Keratinocyte (primary cell): ENCODE measurements around the gene DPYD. TPM values are rescaled to one million over a fixed set of nuclear protein-coding genes. Genes with fewer than 3 reads are reported as not detected.
A peak's percentile ranks its signal among the peaks of the same experiment; 100 is the strongest.

Source experiments
- DNase-seq: peaks from one replicate; pipeline ENCODE4 v3.0.0-alpha.2; 2011; ENCODE audit warnings: low read depth, missing footprints, low spot score
- FAIRE-seq: peaks from 2 replicates; lab custom pipeline; 2011; peaks lifted over from hg19 to GRCh38; lab: Jason Lieb, UNC
- H2AFZ ChIP-seq: 2 replicates; pipeline ENCODE4 v1.6.0; 2012; ENCODE audit warnings: low read length, control low read depth, inconsistent platforms; ENCODE audit not compliant: control insufficient read depth
- H3K27ac ChIP-seq: 2 replicates; pipeline ENCODE4 v1.5.1; 2011; ENCODE audit warnings: low read length; ENCODE audit not compliant: control insufficient read depth, insufficient read depth
- H3K27me3 ChIP-seq: 3 replicates; pipeline ENCODE4 v1.6.0; 2011; ENCODE audit warnings: low read length; ENCODE audit not compliant: control insufficient read depth, insufficient read depth; ENCODE audit errors: extremely low read depth
- H3K36me3 ChIP-seq, 2 experiments: 2 replicates in 1 of 2; 3 replicates in 1 of 2; pipeline ENCODE4 v1.5.1; 2011; ENCODE audit warnings: low read length in 2 of 2, mild to moderate bottlenecking in 1 of 2; ENCODE audit not compliant: control insufficient read depth in 2 of 2, insufficient read depth in 2 of 2; ENCODE audit errors: extremely low read depth in 1 of 2
- H3K4me1 ChIP-seq: 3 replicates; pipeline ENCODE4 v1.5.1; 2011; ENCODE audit warnings: low read length; ENCODE audit not compliant: control insufficient read depth, insufficient read depth; ENCODE audit errors: extremely low read depth
- H3K4me2 ChIP-seq: 3 replicates; pipeline ENCODE4 v1.6.0; 2011; ENCODE audit warnings: low read depth, low read length; ENCODE audit not compliant: control insufficient read depth, insufficient read depth; ENCODE audit errors: extremely low read depth
- H3K4me3 ChIP-seq, 3 experiments: fragments of 200-600 bp in 1 of 3; sonication (generic) in 1 of 3; 2 replicates in 2 of 3; 3 replicates in 1 of 3; pipeline ENCODE4 v1.5.1; 2011 to 2016; ENCODE audit warnings: low read length in 3 of 3, mild to moderate bottlenecking in 3 of 3, control low read depth in 2 of 3, inconsistent platforms in 1 of 3, low read depth in 1 of 3, mixed read lengths in 1 of 3, mixed run types in 1 of 3, moderate library complexity in 1 of 3; ENCODE audit not compliant: control insufficient read depth in 2 of 3, insufficient read depth in 2 of 3; ENCODE audit errors: extremely low read depth in 1 of 3
- H3K79me2 ChIP-seq: 2 replicates; pipeline ENCODE4 v1.6.0; 2012; ENCODE audit warnings: low read length; ENCODE audit not compliant: control insufficient read depth, insufficient read depth
- H3K9ac ChIP-seq: 3 replicates; pipeline ENCODE4 v1.6.0; 2011; ENCODE audit warnings: low read length; ENCODE audit not compliant: control insufficient read depth, insufficient read depth; ENCODE audit errors: extremely low read depth
- H3K9me1 ChIP-seq: 3 replicates; pipeline ENCODE4 v1.6.0; 2011; ENCODE audit warnings: low read length; ENCODE audit not compliant: control insufficient read depth, insufficient read depth; ENCODE audit errors: extremely low read depth
- H3K9me3 ChIP-seq: 2 replicates; pipeline ENCODE4 v1.5.1; 2012; ENCODE audit warnings: low read depth, low read length; ENCODE audit not compliant: control insufficient read depth
- H4K20me1 ChIP-seq: 3 replicates; pipeline ENCODE4 v1.6.0; 2011; ENCODE audit warnings: low read length; ENCODE audit not compliant: control insufficient read depth, insufficient read depth; ENCODE audit errors: extremely low read depth
- CTCF ChIP-seq, 3 experiments: IDR thresholded peaks in 1 of 3; conservative IDR thresholded peaks in 1 of 3; optimal IDR thresholded peaks in 1 of 3; 2 replicates in 2 of 3; 3 replicates in 1 of 3; pipeline versions ENCODE3 to v1.5.1; 2011; ENCODE audit warnings: low read length in 3 of 3, mild to moderate bottlenecking in 3 of 3, moderate library complexity in 2 of 3, control low read depth in 1 of 3, inconsistent platforms in 1 of 3; ENCODE audit not compliant: insufficient read depth in 2 of 3; ENCODE audit errors: extremely low read depth in 1 of 3
- EZH2 ChIP-seq: IDR thresholded peaks from one replicate; pipeline ENCODE4 v1.6.1; 2012; ENCODE audit warnings: inconsistent platforms, mild to moderate bottlenecking, low read length, moderate library complexity
- dilution Hi-C: fragments of 300-500 bp; cut with MboI; formaldehyde crosslinking; loops from one replicate; pipeline ENCODE4 v1.7.0; 2020; ENCODE audit warnings: low sequenced_read_pairs; ENCODE audit not compliant: extremely low pct_ligation_motif_present
- polyA plus RNA-seq, 5 experiments: library from polyadenylated mRNA; depleted of rRNA in 3 of 5; stranded (reverse) in 3 of 5; stranded (forward) in 1 of 5; unstranded in 1 of 5; fragments of >200 nt; gene quantifications; 1 replicate in 1 of 5; 2 replicates in 3 of 5; 3 replicates in 1 of 5; pipeline versions ENCODE4 v1.2.1 to v1.2.3, GENCODE V29; 2011 to 2012; ENCODE audit warnings: missing spikeins in 2 of 5, low read depth in 1 of 5, low replicate concordance in 1 of 5

DPYD gene
- polyA plus RNA-seq, 1 donor (not counting 4 experiments of a cell fraction or from before 2014, with no cell fraction given): 1.9 TPM

- no peak for TF ChIP-seq EZH2
- peak; percentile 63 to 74 (median 64) for TF ChIP-seq CTCF (optimal IDR thresholded peaks at IDR 0.05 in 1 of 3, IDR thresholded peaks at IDR 0.05 in 1 of 3, conservative IDR thresholded peaks at IDR 0.05 in 1 of 3; ENCODE audit: extremely low read depth in 1 of 3, insufficient read depth in 2 of 3, low read length in 3 of 3)
- no peaks in the 10 kb centered on the region for H3K27me3 ChIP-seq
- H3K9ac ChIP-seq: no peak overlapping the region
- no peaks in the 10 kb centered on the region for H3K9me3 ChIP-seq
- no peak overlapping the region for H3K4me3 ChIP-seq
- dilution Hi-C loops: no loop called here
- H3K27ac ChIP-seq: no peak overlapping the region
- no peaks in the 10 kb centered on the region for H3K79me2 ChIP-seq
- H3K9me1 ChIP-seq: no peaks in the 10 kb centered on the region
- FAIRE-seq (peak; percentile 82), DNase-seq (no peak)
- H2AFZ ChIP-seq: no peak overlapping the region
- H4K20me1 ChIP-seq: no peaks in the 10 kb centered on the region
- no peaks in the 10 kb centered on the region for H3K4me1 ChIP-seq
- H3K36me3 ChIP-seq: no peaks in the 10 kb centered on the region
- H3K4me2 ChIP-seq: no peak overlapping the region
These were observed 782.8 kb downstream of the DPYD start for GRCh38 chr1:97137862-97138514.

DNA sequence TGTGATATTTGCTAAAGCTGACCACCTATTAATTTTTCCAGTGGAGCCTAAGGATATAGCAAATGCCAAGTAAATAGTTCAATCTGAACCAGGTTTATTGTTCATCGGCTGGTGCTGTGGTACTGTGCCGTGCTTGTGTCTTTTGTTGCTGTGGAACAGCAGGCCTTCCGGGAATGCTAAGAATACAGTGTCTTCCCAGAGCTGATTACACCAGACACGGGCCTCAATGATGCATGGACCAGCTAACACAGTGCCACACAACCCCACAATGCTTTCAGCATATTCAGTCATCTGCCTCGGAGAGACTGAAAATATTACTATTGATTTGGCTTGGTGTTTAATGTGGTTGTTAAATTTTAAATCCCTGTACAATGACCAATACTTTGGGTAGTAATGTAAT is 783.8 kb downstream of the DPYD start:
- Histone ChIP-seq H4K20me1 (no peaks in the 10 kb centered on the region), H3K9ac (no peak overlapping the region), H3K27ac (no peak overlapping the region), H2AFZ (no peak overlapping the region), H3K4me2 (no peak overlapping the region), H3K9me1 (no peaks in the 10 kb centered on the region), H3K4me1 (no peaks in the 10 kb centered on the region), H3K79me2 (no peaks in the 10 kb centered on the region), H3K27me3 (no peaks in the 10 kb centered on the region), H3K4me3 (no peak overlapping the region), H3K9me3 (no peaks in the 10 kb centered on the region), H3K36me3 (no peaks in the 10 kb centered on the region)
- FAIRE-seq (no peak), DNase-seq (no peak)
- no peak for TF ChIP-seq CTCF (optimal IDR thresholded peaks at IDR 0.05 in 1 of 3, IDR thresholded peaks at IDR 0.05 in 1 of 3, conservative IDR thresholded peaks at IDR 0.05 in 1 of 3; ENCODE audit: extremely low read depth in 1 of 3, insufficient read depth in 2 of 3, low read length in 3 of 3)
- TF ChIP-seq EZH2: no peak
- dilution Hi-C loops: no loop called here
